Prostate gland (tissue), 2 donors: ENCODE measurements around the gene VWA1. TPM values are rescaled to one million over a fixed set of nuclear protein-coding genes. Genes with fewer than 3 reads are reported as not detected.
"Not testable (repeated sequence)": the region's sequence is repeated elsewhere in the genome, so short reads cannot be mapped to it uniquely, and the experiment has no call there.

ENCODE experiments used
- DNase-seq: peaks from one replicate; pipeline ENCODE4 v3.0.0-alpha.2; 2019; ENCODE audit warnings: low spot score
- H3K27ac ChIP-seq, 2 donors: fragments of 200-600 bp; sonication (generic); 2 replicates each; pipeline ENCODE4 v1.5.1; 2017 to 2019
- H3K27me3 ChIP-seq: fragments of 200-600 bp; sonication (generic); replicated peaks from 2 replicates; pipeline ENCODE4 v1.5.1; 2019; ENCODE audit not compliant: insufficient read depth
- H3K36me3 ChIP-seq, 2 donors: fragments of 200-600 bp; sonication (generic); 1 replicate in 1 of 2; 2 replicates in 1 of 2; pipeline versions ENCODE4 v1.5.1 to v1.8.1; 2017 to 2019
- H3K4me1 ChIP-seq: fragments of 200-600 bp; sonication (generic); replicated peaks from 2 replicates; pipeline ENCODE4 v1.5.1; 2019
- H3K4me3 ChIP-seq, 2 donors: fragments of 200-600 bp; sonication (generic); 2 replicates each; pipeline ENCODE4 v1.5.1; 2017 to 2019
- H3K9me3 ChIP-seq: fragments of 200-600 bp; sonication (generic); 2 replicates; pipeline ENCODE4 v1.5.1; 2017
- POLR2A ChIP-seq: fragments of 450-650 bp; IDR thresholded peaks from one replicate; pipeline ENCODE4 v1.6.1; 2016; ENCODE audit warnings: antibody characterized with exemption, mild to moderate bottlenecking
- POLR2AphosphoS5 ChIP-seq: sonication (generic); formaldehyde crosslinking; IDR thresholded peaks from one replicate; pipeline ENCODE4 v1.6.1; 2017; ENCODE audit warnings: antibody characterized with exemption
- WGBS: methylation state at CpG from one replicate; pipeline ENCODE4 v1.1.5; 2018; 5-methylcytosine and 5-hydroxymethylcytosine counted together
- intact Hi-C: fragments of 100-400 bp; cut with DNase I; formaldehyde crosslinking; loops from one replicate; pipeline ENCODE4 v1.14.2; 2022
- total RNA-seq, 2 donors: library from RNA; depleted of rRNA; stranded (reverse); fragments of >200 nt; gene quantifications; one replicate each; pipeline ENCODE4 v1.1.0, GENCODE V29; 2016
- TF ChIP-seq, protein P1 (sequence below), 4 experiments: fragments of 200-600 bp in 2 of 4; fragments of 450-650 bp in 2 of 4; sonication (generic) in 2 of 4; IDR thresholded peaks; 1 replicate in 3 of 4; 2 replicates in 1 of 4; pipeline ENCODE4 v1.5.1; 2016 to 2019; ENCODE audit warnings: antibody characterized with exemption in 4 of 4, mild to moderate bottlenecking in 2 of 4, moderate library complexity in 2 of 4

The VWA1 gene
- total RNA-seq, 2 donors from 2014 or later = 191 to 227 TPM

DNA sequence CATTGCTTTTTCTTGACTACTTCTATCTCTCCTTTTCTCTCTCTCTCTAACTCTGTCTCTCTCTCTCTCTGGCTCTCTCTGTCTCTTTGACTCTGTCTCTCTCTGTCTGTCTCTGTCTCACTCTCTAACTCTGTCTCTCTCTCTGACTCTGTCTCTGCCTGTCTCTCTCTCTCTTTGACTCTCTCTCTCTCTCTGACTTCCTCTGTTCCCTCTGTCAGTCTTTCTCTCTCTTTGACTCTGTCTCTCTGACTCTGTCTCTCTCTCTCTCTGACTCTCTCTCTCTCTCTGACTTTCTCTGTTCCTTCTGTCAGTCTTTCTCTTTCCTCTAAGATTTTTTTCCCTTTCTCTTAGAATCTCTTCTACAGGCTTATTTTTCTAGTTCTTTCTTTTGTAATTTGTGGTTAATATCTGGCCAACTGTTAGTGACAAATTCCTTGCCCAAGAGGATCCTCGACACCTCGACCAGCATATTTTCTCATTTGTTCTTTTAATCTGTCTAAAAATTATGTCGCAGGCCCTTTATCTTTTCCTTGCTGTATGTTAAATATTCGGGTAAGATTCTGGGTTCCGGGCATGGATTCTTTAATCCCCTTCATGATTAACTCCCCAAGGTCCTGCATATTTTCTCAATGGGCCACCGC lies 13.7 kb downstream of the VWA1 start, which contains the start of gene ATAD3C:
Gene ATAD3C, plus strand, starts transcription at position 591 of the 641 bp plus-strand sequence. CDS start 995 bp downstream, outside the sequence.
- Histone ChIP-seq H3K9me3 (no peaks in the 10 kb centered on the region), H3K27ac (no peak within 1 kb of the TSS), H3K36me3 (no peaks in the 10 kb centered on the region), H3K4me3 (no peak within 1 kb of the TSS), H3K27me3 (no peaks in the 10 kb centered on the region), H3K4me1 (no peaks in the 10 kb centered on the region)
- TF ChIP-seq, protein P1, sequence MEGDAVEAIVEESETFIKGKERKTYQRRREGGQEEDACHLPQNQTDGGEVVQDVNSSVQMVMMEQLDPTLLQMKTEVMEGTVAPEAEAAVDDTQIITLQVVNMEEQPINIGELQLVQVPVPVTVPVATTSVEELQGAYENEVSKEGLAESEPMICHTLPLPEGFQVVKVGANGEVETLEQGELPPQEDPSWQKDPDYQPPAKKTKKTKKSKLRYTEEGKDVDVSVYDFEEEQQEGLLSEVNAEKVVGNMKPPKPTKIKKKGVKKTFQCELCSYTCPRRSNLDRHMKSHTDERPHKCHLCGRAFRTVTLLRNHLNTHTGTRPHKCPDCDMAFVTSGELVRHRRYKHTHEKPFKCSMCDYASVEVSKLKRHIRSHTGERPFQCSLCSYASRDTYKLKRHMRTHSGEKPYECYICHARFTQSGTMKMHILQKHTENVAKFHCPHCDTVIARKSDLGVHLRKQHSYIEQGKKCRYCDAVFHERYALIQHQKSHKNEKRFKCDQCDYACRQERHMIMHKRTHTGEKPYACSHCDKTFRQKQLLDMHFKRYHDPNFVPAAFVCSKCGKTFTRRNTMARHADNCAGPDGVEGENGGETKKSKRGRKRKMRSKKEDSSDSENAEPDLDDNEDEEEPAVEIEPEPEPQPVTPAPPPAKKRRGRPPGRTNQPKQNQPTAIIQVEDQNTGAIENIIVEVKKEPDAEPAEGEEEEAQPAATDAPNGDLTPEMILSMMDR (IDR thresholded peaks at IDR 0.05) = no peak
- TF ChIP-seq POLR2AphosphoS5 (no peak), POLR2A (no peak)
- 85% methylated on average over 6 of the region's 6 CpGs for WGBS
- intact Hi-C loops = no loop called here
- DNase-seq = no peak

DNA sequence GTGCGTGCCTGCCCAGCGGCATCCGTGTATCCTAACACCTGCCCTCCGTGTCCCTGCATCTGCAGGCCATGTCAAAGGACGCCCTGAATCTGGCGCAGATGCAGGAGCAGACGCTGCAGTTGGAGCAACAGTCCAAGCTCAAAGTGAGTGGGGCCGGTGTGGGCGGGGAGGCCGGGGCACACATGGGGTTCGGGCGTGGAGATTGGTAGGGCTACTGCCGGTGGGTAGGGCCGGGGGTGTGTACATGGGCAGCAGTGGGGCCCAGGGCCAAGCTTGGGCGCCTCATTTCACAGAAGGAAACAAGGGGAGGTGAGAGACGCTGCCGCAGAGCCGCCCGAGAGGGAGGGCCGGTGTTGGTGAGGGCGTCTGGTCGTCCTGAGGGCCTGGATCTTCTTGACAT lies 15.1 kb downstream of the VWA1 start:
- intact Hi-C loops, H3K4me3 ChIP-seq, H3K4me1 ChIP-seq, DNase-seq, H3K27me3 ChIP-seq, H3K36me3 ChIP-seq, H3K9me3 ChIP-seq, H3K27ac ChIP-seq: not testable (repeated sequence)
- 91% methylated on average over 22 of the region's 22 CpGs for WGBS

DNA sequence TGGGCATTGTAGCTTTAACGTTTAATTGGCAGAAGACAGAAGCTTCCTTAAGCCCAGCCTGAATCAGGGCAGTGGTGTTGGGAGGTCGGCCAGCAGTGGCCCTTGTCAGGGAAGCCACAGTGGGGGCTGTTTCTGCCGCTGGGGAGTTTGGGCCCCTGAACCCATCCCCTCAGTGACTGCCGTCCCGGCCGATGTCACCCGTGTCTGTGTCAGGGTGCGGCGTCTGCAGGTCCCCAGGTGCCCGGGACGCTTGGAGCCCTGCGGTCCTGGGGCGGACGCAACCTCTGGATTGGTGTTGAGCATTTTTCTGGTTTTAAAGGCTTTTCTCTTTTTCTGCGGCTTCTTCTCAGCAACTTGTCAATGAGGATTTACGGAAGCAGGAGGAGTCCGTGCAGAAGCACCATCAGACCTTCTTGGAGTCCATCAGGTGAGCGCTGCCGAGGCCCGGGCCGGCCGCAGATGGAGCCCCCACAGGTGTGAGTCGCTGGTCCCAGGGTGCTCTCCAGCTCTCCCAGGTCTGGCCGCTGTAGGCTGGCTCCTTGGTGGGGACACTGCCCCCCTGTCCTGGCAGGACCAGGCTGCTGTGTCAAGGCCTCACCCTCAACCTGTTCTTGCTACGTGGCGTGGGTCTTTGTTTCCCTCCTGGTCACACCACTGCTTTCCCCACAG lies 16.3 kb downstream of the VWA1 start:
- intact Hi-C loops = no loop called here
- no peaks in the 10 kb centered on the region for H3K4me1 ChIP-seq
- H3K27me3 ChIP-seq = no peaks in the 10 kb centered on the region
- no peak overlapping the region for H3K4me3 ChIP-seq
- H3K9me3 ChIP-seq = no peaks in the 10 kb centered on the region
- H3K36me3 ChIP-seq = no peaks in the 10 kb centered on the region
- TF ChIP-seq, protein P1 (IDR thresholded peaks at IDR 0.05) = no peak
- TF ChIP-seq POLR2A (no peak), POLR2AphosphoS5 (no peak)
- DNase-seq = no peak
- 77% methylated on average over 26 of the region's 26 CpGs for WGBS
- H3K27ac ChIP-seq = no peak overlapping the region

DNA sequence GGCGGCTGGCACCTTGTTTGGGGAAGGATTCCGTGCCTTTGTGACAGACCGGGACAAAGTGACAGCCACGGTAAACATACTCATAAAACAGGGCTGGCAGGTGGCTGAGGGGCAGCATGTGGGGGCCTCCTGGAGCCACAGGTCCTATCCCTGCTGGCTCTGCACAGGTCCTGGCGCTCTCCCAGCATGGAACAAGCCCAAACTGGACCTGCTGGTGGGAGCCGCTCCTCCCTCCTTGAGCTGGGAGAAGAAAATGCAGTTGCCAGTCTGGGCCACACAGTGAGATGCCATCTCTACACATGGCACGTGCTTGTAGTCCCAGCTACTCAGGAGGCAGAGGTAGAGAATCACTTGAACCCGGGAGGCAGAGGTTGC lies 16.9 kb downstream of the VWA1 start:
- H3K9me3 ChIP-seq, H3K4me3 ChIP-seq, H3K27ac ChIP-seq, H3K27me3 ChIP-seq, H3K4me1 ChIP-seq, DNase-seq, H3K36me3 ChIP-seq, intact Hi-C loops: not testable (repeated sequence)
- 15% methylated on average over 8 of the region's 8 CpGs for WGBS

DNA sequence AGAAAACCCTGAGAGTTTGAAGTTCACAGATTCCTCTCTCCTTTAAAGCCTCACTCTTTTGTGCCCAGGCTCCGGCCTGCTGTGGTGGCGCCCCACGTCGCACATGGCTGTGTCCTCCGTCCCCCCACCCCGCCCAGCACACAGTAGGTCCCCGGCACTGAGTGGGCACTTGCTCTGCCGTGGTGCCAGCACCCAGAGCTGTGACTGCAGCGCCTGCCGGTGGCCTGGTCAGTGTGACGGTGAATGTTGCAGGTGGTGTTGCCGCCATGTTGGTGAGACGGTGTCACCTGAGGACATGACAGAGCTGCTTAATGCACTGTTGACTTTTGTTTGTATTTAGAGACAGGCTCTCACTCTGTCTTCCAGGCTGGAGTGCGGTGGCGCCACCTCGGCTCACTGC lies 17.4 kb downstream of the VWA1 start:
- H3K9me3 ChIP-seq = no peaks in the 10 kb centered on the region
- H3K4me1 ChIP-seq = no peaks in the 10 kb centered on the region
- no peak overlapping the region for H3K27ac ChIP-seq
- 95% methylated on average over 16 of the region's 16 CpGs for WGBS
- H3K4me3 ChIP-seq = no peak overlapping the region
- intact Hi-C loops = no loop called here
- H3K27me3 ChIP-seq = no peaks in the 10 kb centered on the region
- TF ChIP-seq POLR2A (no peak), POLR2AphosphoS5 (no peak)
- TF ChIP-seq, protein P1 (IDR thresholded peaks at IDR 0.05) = no peak
- no peaks in the 10 kb centered on the region for H3K36me3 ChIP-seq
- no peak for DNase-seq

DNA sequence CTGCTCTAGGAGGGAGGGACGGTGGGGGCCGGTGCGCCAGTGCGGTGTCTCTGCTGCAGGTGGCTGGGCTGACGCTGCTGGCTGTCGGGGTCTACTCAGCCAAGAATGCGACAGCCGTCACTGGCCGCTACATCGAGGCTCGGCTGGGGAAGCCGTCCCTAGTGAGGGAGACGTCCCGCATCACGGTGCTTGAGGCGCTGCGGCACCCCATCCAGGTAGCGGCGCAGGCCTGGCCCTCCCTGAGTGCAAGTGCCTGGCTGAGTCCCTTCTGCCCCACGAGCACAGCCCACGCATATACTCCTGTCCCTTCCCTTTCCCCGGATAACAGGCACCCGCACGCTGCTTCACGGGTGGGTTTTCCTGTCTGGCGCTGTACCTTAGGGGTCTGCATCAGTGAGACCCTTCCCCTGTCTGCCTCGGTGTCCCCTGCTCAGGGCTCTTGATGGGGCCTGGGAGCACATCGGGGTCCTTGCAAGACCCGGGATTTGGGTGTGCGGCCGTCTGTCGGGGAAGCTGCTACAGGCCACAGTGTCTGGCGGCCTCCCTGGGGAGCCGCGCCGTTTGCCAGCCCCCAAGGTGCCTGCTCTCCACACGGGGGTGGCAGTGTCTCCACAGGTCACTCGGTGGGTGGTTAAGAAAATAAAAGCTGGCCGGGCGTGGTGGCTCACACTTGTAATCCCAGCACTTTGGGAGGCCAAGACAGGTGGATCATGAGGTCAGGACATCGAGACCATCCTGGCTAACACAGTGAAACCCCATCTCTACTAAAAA lies 19.0 kb downstream of the VWA1 start:
- DNase-seq, intact Hi-C loops, H3K27ac ChIP-seq: not testable (repeated sequence)

More for the DNA sequence above, 19.0 kb downstream of the VWA1 start:
- WGBS = 88% methylated on average over 28 of the region's 41 CpGs
- not testable (repeated sequence) for H3K4me3 ChIP-seq, H3K27me3 ChIP-seq, H3K36me3 ChIP-seq, H3K4me1 ChIP-seq, H3K9me3 ChIP-seq
